ENCODE data around the gene AK8.

DNA sequence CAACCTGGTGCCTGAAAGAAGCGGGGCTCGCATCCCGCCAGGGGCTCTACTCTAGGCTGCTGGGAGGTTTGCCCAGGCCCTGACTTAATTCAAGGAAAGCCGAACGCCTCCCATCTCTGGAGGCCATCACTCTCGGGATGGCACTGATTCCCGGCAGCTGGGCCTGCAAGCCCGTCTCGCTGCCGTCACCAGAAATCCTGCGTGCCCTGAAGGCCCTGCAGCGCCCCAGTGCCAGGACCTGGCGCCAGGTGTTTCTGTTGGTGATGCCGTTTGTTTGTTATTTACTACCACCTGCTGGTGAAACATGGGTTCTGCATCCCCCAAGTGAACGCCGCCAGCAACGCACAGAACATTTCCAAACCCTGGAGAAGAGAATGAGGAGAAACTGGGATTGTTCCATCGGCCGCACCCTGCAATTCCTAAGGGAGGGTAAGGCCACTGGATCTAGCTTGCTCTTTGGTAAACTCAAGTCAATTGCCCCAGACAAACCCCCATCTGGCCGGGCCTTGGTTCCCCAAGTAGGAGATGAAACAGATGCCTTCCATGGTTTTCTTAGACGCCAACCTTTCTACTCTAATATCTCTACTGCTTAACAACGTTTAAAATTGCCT, 77.9 kb downstream of the AK8 start:
- TF ChIP-seq, protein P1, sequence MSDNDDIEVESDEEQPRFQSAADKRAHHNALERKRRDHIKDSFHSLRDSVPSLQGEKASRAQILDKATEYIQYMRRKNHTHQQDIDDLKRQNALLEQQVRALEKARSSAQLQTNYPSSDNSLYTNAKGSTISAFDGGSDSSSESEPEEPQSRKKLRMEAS (IDR thresholded peaks at IDR 0.05): no peak
- no peak for TF ChIP-seq POLR2A (IDR thresholded peaks at IDR 0.05; ENCODE audit: borderline replicate concordance, extremely low read depth, insufficient read depth, insufficient read length)
- no peak for TF ChIP-seq EZH2 (IDR thresholded peaks at IDR 0.05)
- TF ChIP-seq, protein P2, sequence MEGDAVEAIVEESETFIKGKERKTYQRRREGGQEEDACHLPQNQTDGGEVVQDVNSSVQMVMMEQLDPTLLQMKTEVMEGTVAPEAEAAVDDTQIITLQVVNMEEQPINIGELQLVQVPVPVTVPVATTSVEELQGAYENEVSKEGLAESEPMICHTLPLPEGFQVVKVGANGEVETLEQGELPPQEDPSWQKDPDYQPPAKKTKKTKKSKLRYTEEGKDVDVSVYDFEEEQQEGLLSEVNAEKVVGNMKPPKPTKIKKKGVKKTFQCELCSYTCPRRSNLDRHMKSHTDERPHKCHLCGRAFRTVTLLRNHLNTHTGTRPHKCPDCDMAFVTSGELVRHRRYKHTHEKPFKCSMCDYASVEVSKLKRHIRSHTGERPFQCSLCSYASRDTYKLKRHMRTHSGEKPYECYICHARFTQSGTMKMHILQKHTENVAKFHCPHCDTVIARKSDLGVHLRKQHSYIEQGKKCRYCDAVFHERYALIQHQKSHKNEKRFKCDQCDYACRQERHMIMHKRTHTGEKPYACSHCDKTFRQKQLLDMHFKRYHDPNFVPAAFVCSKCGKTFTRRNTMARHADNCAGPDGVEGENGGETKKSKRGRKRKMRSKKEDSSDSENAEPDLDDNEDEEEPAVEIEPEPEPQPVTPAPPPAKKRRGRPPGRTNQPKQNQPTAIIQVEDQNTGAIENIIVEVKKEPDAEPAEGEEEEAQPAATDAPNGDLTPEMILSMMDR (IDR thresholded peaks at IDR 0.05 in 2 of 3, conservative IDR thresholded peaks at IDR 0.05 in 1 of 3; ENCODE audit: borderline replicate concordance in 1 of 3, insufficient read depth in 1 of 3, low read depth in 2 of 3, low read length in 2 of 3): peak; percentile 82 to 93 (median 87)
- TF ChIP-seq CEBPB (IDR thresholded peaks at IDR 0.05; ENCODE audit: low read depth): no peak
- no peak for TF ChIP-seq YY1 (IDR thresholded peaks at IDR 0.05; ENCODE audit: extremely low read depth, insufficient replicate concordance, low read depth, low read length)
- TF ChIP-seq, protein P3, sequence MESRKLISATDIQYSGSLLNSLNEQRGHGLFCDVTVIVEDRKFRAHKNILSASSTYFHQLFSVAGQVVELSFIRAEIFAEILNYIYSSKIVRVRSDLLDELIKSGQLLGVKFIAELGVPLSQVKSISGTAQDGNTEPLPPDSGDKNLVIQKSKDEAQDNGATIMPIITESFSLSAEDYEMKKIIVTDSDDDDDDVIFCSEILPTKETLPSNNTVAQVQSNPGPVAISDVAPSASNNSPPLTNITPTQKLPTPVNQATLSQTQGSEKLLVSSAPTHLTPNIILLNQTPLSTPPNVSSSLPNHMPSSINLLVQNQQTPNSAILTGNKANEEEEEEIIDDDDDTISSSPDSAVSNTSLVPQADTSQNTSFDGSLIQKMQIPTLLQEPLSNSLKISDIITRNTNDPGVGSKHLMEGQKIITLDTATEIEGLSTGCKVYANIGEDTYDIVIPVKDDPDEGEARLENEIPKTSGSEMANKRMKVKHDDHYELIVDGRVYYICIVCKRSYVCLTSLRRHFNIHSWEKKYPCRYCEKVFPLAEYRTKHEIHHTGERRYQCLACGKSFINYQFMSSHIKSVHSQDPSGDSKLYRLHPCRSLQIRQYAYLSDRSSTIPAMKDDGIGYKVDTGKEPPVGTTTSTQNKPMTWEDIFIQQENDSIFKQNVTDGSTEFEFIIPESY (IDR thresholded peaks at IDR 0.05; ENCODE audit: extremely low read depth, insufficient replicate concordance, low read length): no peak
- no peak for TF ChIP-seq POLR2AphosphoS5 (IDR thresholded peaks at IDR 0.05; ENCODE audit: low read depth, low read length)
- TF ChIP-seq, protein P4, sequence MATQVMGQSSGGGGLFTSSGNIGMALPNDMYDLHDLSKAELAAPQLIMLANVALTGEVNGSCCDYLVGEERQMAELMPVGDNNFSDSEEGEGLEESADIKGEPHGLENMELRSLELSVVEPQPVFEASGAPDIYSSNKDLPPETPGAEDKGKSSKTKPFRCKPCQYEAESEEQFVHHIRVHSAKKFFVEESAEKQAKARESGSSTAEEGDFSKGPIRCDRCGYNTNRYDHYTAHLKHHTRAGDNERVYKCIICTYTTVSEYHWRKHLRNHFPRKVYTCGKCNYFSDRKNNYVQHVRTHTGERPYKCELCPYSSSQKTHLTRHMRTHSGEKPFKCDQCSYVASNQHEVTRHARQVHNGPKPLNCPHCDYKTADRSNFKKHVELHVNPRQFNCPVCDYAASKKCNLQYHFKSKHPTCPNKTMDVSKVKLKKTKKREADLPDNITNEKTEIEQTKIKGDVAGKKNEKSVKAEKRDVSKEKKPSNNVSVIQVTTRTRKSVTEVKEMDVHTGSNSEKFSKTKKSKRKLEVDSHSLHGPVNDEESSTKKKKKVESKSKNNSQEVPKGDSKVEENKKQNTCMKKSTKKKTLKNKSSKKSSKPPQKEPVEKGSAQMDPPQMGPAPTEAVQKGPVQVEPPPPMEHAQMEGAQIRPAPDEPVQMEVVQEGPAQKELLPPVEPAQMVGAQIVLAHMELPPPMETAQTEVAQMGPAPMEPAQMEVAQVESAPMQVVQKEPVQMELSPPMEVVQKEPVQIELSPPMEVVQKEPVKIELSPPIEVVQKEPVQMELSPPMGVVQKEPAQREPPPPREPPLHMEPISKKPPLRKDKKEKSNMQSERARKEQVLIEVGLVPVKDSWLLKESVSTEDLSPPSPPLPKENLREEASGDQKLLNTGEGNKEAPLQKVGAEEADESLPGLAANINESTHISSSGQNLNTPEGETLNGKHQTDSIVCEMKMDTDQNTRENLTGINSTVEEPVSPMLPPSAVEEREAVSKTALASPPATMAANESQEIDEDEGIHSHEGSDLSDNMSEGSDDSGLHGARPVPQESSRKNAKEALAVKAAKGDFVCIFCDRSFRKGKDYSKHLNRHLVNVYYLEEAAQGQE (IDR thresholded peaks at IDR 0.05; ENCODE audit: low read depth): no peak
